OCI-LY3 (cell line): ENCODE results near the gene GABRR2.

Experiments
- H2AFZ ChIP-seq: fragments of 200-600, 300-600 bp; shearing (Covaris generic); 2 replicates; pipeline ENCODE4 v1.6.0; 2014; ENCODE audit warnings: antibody characterized with exemption, low read depth, low read length
- H3K27ac ChIP-seq: fragments of 200-600, 300-600 bp; sonication (generic); 2 replicates; pipeline ENCODE4 v1.5.1; 2014; ENCODE audit warnings: mild to moderate bottlenecking, low read length, moderate library complexity, mixed read lengths
- H3K27me3 ChIP-seq: fragments of 200-600, 300-600 bp; sonication (generic); 2 replicates; pipeline ENCODE4 v1.6.1; 2014; ENCODE audit warnings: low read depth, low read length, mixed read lengths
- H3K36me3 ChIP-seq: fragments of 200-600, 300-600 bp; sonication (generic); replicated peaks from 2 replicates; pipeline ENCODE3; 2014; ENCODE audit warnings: low read depth, low read length, mixed read lengths
- H3K4me1 ChIP-seq: fragments of 300-600, 200-600 bp; sonication (generic); 2 replicates; pipeline ENCODE4 v1.6.1; 2014; ENCODE audit warnings: low read length, mixed read lengths
- H3K4me2 ChIP-seq: fragments of 200-600, 300-600 bp; sonication (generic); 2 replicates; pipeline ENCODE4 v1.6.1; 2014; ENCODE audit warnings: low read length, mixed read lengths
- H3K4me3 ChIP-seq: fragments of 300-600, 200-600 bp; sonication (generic); 2 replicates; pipeline ENCODE4 v1.5.1; 2014; ENCODE audit warnings: antibody characterized with exemption, mild to moderate bottlenecking, low read length, moderate library complexity
- H3K79me2 ChIP-seq: fragments of 300-600, 200-600 bp; shearing (Covaris generic); 2 replicates; pipeline ENCODE4 v1.6.1; 2014; ENCODE audit warnings: mild to moderate bottlenecking, low read length, mixed read lengths
- H3K9ac ChIP-seq: fragments of 300-600, 200-600 bp; shearing (Covaris generic); 2 replicates; pipeline ENCODE4 v1.6.0; 2014; ENCODE audit warnings: mild to moderate bottlenecking, low read length, moderate library complexity
- H3K9me3 ChIP-seq: fragments of 200-600, 300-600 bp; shearing (Covaris generic); 2 replicates; pipeline ENCODE4 v1.6.1; 2014; ENCODE audit warnings: low read length, mixed read lengths; ENCODE audit not compliant: insufficient read depth
- H4K20me1 ChIP-seq: fragments of 200-600, 300-600 bp; sonication (generic); 2 replicates; pipeline ENCODE4 v1.6.1; 2016; ENCODE audit warnings: low read length, mixed read lengths; ENCODE audit not compliant: insufficient read depth
- CTCF ChIP-seq: fragments of 200-600, 300-600 bp; sonication (generic); IDR thresholded peaks from 2 replicates; pipeline ENCODE4 v1.5.1; 2014; ENCODE audit warnings: antibody characterized with exemption, low read length, low read depth
- EZH2phosphoT487 ChIP-seq: fragments of 200-600 bp; shearing (Covaris generic); IDR thresholded peaks from 2 replicates; pipeline ENCODE4 v1.6.1; 2018; ENCODE audit warnings: antibody characterized with exemption, mixed run types, low read depth

The GABRR2 gene

GRCh38 chr6:89324304-89324703 is 9.2 kb upstream of the GABRR2 start:
- Histone ChIP-seq H3K36me3 (peaks cover 11% of the 10 kb centered on the region), H3K4me1 (peaks cover 4% of the 10 kb centered on the region; the same call in 1 of the 2 replicates), H4K20me1 (no peaks in the 10 kb centered on the region), H3K4me2 (no peak overlapping the region), H3K79me2 (no peaks in the 10 kb centered on the region), H3K27me3 (no peaks in the 10 kb centered on the region), H3K4me3 (no peak overlapping the region), H3K9me3 (no peaks in the 10 kb centered on the region), H2AFZ (no peak overlapping the region), H3K9ac (no peak overlapping the region), H3K27ac (no peak overlapping the region)
- TF ChIP-seq EZH2phosphoT487 (no peak), CTCF (no peak)

- no peak overlapping the region for H3K9ac ChIP-seq
- TF ChIP-seq EZH2phosphoT487 (no peak), CTCF (no peak)
- peaks cover 4% of the 10 kb centered on the region; the same call in 1 of the 2 replicates for H3K4me1 ChIP-seq
- no peak overlapping the region for H3K27ac ChIP-seq
- no peak overlapping the region for H3K4me3 ChIP-seq
- peaks cover 9% of the 10 kb centered on the region for H3K36me3 ChIP-seq
- no peaks in the 10 kb centered on the region for H3K79me2 ChIP-seq
- H3K27me3 ChIP-seq, result no peaks in the 10 kb centered on the region
- no peak overlapping the region for H3K4me2 ChIP-seq
- H4K20me1 ChIP-seq, result no peaks in the 10 kb centered on the region
- no peaks in the 10 kb centered on the region for H3K9me3 ChIP-seq
- H2AFZ ChIP-seq, result no peak overlapping the region
These were observed 8.4 kb upstream of the GABRR2 start for GRCh38 chr6:89323511-89323971.

GRCh38 chr6:89321131-89321970 is 6.3 kb upstream of the GABRR2 start:
- H3K4me1 ChIP-seq, result peaks cover 4% of the 10 kb centered on the region; the same call in 1 of the 2 replicates
- no peaks in the 10 kb centered on the region for H3K27me3 ChIP-seq
- H3K9me3 ChIP-seq, result no peaks in the 10 kb centered on the region
- no peak overlapping the region for H3K27ac ChIP-seq
- H3K4me3 ChIP-seq, result no peak overlapping the region
- H2AFZ ChIP-seq, result no peak overlapping the region
- H3K36me3 ChIP-seq, result peaks cover 3% of the 10 kb centered on the region
- TF ChIP-seq CTCF (no peak), EZH2phosphoT487 (no peak)
- H4K20me1 ChIP-seq, result no peaks in the 10 kb centered on the region
- no peak overlapping the region for H3K4me2 ChIP-seq
- no peak overlapping the region for H3K9ac ChIP-seq
- no peaks in the 10 kb centered on the region for H3K79me2 ChIP-seq

- H3K4me2 ChIP-seq, result no peak overlapping the region
- H3K27ac ChIP-seq, result no peak overlapping the region
- H3K27me3 ChIP-seq, result no peaks in the 10 kb centered on the region
- H4K20me1 ChIP-seq, result no peaks in the 10 kb centered on the region
- H3K4me1 ChIP-seq, result peaks cover 4% of the 10 kb centered on the region; the same call in 1 of the 2 replicates
- no peaks in the 10 kb centered on the region for H3K79me2 ChIP-seq
- no peaks in the 10 kb centered on the region for H3K9me3 ChIP-seq
- H2AFZ ChIP-seq, result no peak overlapping the region
- TF ChIP-seq CTCF (no peak), EZH2phosphoT487 (no peak)
- peaks cover 3% of the 10 kb centered on the region for H3K36me3 ChIP-seq
- H3K4me3 ChIP-seq, result no peak overlapping the region
- no peak overlapping the region for H3K9ac ChIP-seq
These were observed 5.0 kb upstream of the GABRR2 start for GRCh38 chr6:89320012-89320559.
